Natural killer cell (primary cell): Measurements from ENCODE around the gene ZNF394. TPM values are rescaled to one million over a fixed set of nuclear protein-coding genes. Genes with fewer than 3 reads are reported as not detected.
"Not testable (repeated sequence)": the region's sequence is repeated elsewhere in the genome, so short reads cannot be mapped to it uniquely, and the experiment has no call there.

Experiments
- ATAC-seq, 3 donors: fragments of 150-1000 bp in 2 of 3; fragments of 200-7000 bp in 1 of 3; cut with Tn5 transposase; 1 replicate in 1 of 3; 2 replicates in 2 of 3; pipeline ENCODE4 v1.10.0; 2021; ENCODE audit warnings: mild to moderate bottlenecking in 2 of 3, moderate library complexity in 2 of 3
- DNase-seq, 2 donors: peaks; one replicate each; pipeline versions ENCODE4 v3.0.0 to v3.0.0-alpha.2; 2013 to 2021; ENCODE audit warnings: mixed read lengths in 1 of 2
- H3K27ac ChIP-seq: one replicate; pipeline ENCODE4 v1.5.1; 2013; ENCODE audit warnings: mild to moderate bottlenecking, low read length
- H3K27me3 ChIP-seq: one replicate; pipeline ENCODE4 v1.6.1; 2013; ENCODE audit warnings: low read length; ENCODE audit not compliant: control insufficient read depth, insufficient read depth
- H3K36me3 ChIP-seq: one replicate; pipeline ENCODE4 v1.6.1; 2013; ENCODE audit warnings: low read length; ENCODE audit not compliant: control insufficient read depth, insufficient read depth
- H3K4me1 ChIP-seq: one replicate; pipeline ENCODE4 v1.6.1; 2013; ENCODE audit warnings: low read length; ENCODE audit not compliant: control insufficient read depth, insufficient read depth
- H3K4me3 ChIP-seq: one replicate; pipeline ENCODE4 v1.5.1; 2013; ENCODE audit warnings: low read length
- H3K9me3 ChIP-seq: one replicate; pipeline ENCODE4 v1.6.1; 2013; ENCODE audit warnings: low read length; ENCODE audit not compliant: control insufficient read depth, insufficient read depth
- H3K27ac Mint-ChIP-seq, 2 donors: one replicate each; pipeline ENCODE4 v1.8.0; 2022; ENCODE audit warnings: mild to moderate bottlenecking in 2 of 2, mixed read lengths in 2 of 2, moderate library complexity in 1 of 2
- H3K27me3 Mint-ChIP-seq, 2 donors: one replicate each; pipeline ENCODE4 v1.8.0; 2022; ENCODE audit warnings: low read depth in 2 of 2, mixed read lengths in 2 of 2
- H3K36me3 Mint-ChIP-seq: one replicate; pipeline ENCODE4 v1.8.0; 2022; ENCODE audit warnings: mixed read lengths
- H3K4me1 Mint-ChIP-seq, 2 donors: one replicate each; pipeline ENCODE4 v1.8.0; 2022; ENCODE audit warnings: mixed read lengths in 2 of 2
- H3K4me3 Mint-ChIP-seq: one replicate; pipeline ENCODE4 v1.8.0; 2022; ENCODE audit warnings: mild to moderate bottlenecking, moderate library complexity, mixed read lengths
- H3K9me3 Mint-ChIP-seq, 2 donors: one replicate each; pipeline ENCODE4 v1.8.0; 2022; ENCODE audit warnings: mixed read lengths in 2 of 2
- CTCF ChIP-seq: fragments of 200-600 bp; IDR thresholded peaks from one replicate; pipeline ENCODE4 v1.8.0; 2022; ENCODE audit warnings: antibody characterized with exemption
- WGBS: methylation state at CpG from one replicate; pipeline ENCODE4 v1.1.7; 2013; ENCODE audit warnings: missing lambda C conversion rate; ENCODE audit not compliant: insufficient coverage; 5-methylcytosine and 5-hydroxymethylcytosine counted together
- intact Hi-C: fragments of 100-400 bp; cut with micrococcal nuclease; formaldehyde crosslinking; loops from one replicate; pipeline ENCODE4 v1.14.2; 2022
- total RNA-seq, 4 donors: library from RNA; stranded (reverse); fragments of 120-200 nt in 1 of 4; gene quantifications; one replicate each; pipeline versions ENCODE4 v1.2.3 to v1.2.4, GENCODE V29; 2013 to 2022

Gene ZNF394
- 100 to 1,000 TPM; 188 to 237 (median 215) TPM for total RNA-seq
- 94.4 TPM for total RNA-seq (2013)

- DNase-seq (peak; percentile 85 to 96), ATAC-seq (peak; percentile 43 to 67 (median 51))
- Histone ChIP-seq H3K27ac (peak within 1 kb of the TSS; percentile 96), H3K27me3 (no peaks in the 10 kb centered on the region), H3K4me3 (peak within 1 kb of the TSS; percentile 92), H3K36me3 (peaks cover 17% of the 10 kb centered on the region), H3K4me1 (peaks cover 43% of the 10 kb centered on the region), H3K9me3 (no peaks in the 10 kb centered on the region)
- intact Hi-C loops: loop anchor here (1.0 to 10.0 kb wide), 4 partner anchors 28 to 125 kb away; partner anchors contain the start of genes ARPC1B, FAM200A, ZNF789 and ZSCAN25
- Mint-ChIP-seq H3K4me1 (peaks cover 25 to 29% of the 10 kb centered on the region in 2 donors), H3K27ac (peak within 1 kb of the TSS; percentile 95 to 99), H3K27me3 (no peaks in the 10 kb centered on the region), H3K9me3 (no peaks in the 10 kb centered on the region), H3K4me3 (peak within 1 kb of the TSS; percentile 100), H3K36me3 (no peaks in the 10 kb centered on the region)
- 0% methylated on average over 68 of the region's 68 CpGs for WGBS
- no peak for TF ChIP-seq CTCF
Observed at GRCh38 chr7:99499721-99500636, at the start of gene ZNF394. ZNF394 (minus strand) TSS chr7:99500281; CDS start chr7:99500093, 188 bp downstream.

- peaks cover 20 to 30% of the 10 kb centered on the region in 2 donors for H3K4me1 Mint-ChIP-seq
- H3K4me3 ChIP-seq, H3K4me3 Mint-ChIP-seq, H3K27ac ChIP-seq, H3K27me3 ChIP-seq, H3K27ac Mint-ChIP-seq, H3K27me3 Mint-ChIP-seq, DNase-seq, intact Hi-C loops, H3K9me3 ChIP-seq, H3K4me1 ChIP-seq, ATAC-seq, H3K36me3 Mint-ChIP-seq, H3K9me3 Mint-ChIP-seq: not testable (repeated sequence)
- H3K36me3 ChIP-seq: peaks cover 16% of the 10 kb centered on the region
- WGBS: no CpG with 5 or more reads among the region's 2 CpGs
Observed at GRCh38 chr7:99549545-99549944, 49.5 kb upstream of the ZNF394 start.

GRCh38 chr7:99545308-99545707 lies 45.2 kb upstream of the ZNF394 start:
- DNase-seq: not testable (repeated sequence)

GRCh38 chr7:99543916-99544315 lies 43.8 kb upstream of the ZNF394 start:
- Mint-ChIP-seq H3K27me3 (no peaks in the 10 kb centered on the region), H3K36me3 (peaks cover 13% of the 10 kb centered on the region), H3K4me3 (no peak overlapping the region), H3K27ac (no peak overlapping the region), H3K4me1 (no peaks in the 10 kb centered on the region), H3K9me3 (peaks cover 0 to 3% of the 10 kb centered on the region in 2 donors)
- no peak for TF ChIP-seq CTCF
- H3K36me3 ChIP-seq: peaks cover 10% of the 10 kb centered on the region
- H3K27ac ChIP-seq: no peak overlapping the region
- DNase-seq (no peak), ATAC-seq (no peak)
- no peaks in the 10 kb centered on the region for H3K4me1 ChIP-seq
- WGBS: 96% methylated on average over 6 of the region's 6 CpGs
- H3K4me3 ChIP-seq: no peak overlapping the region
- intact Hi-C loops: no loop called here
- no peaks in the 10 kb centered on the region for H3K27me3 ChIP-seq
- H3K9me3 ChIP-seq: peaks cover 14% of the 10 kb centered on the region

More at GRCh38 chr7:99545308-99545707, 45.2 kb upstream of the ZNF394 start:
- H3K27ac Mint-ChIP-seq, H3K9me3 Mint-ChIP-seq, ATAC-seq, H3K4me1 Mint-ChIP-seq, H3K4me3 ChIP-seq, H3K9me3 ChIP-seq, H3K27ac ChIP-seq, H3K27me3 Mint-ChIP-seq, H3K4me1 ChIP-seq, H3K4me3 Mint-ChIP-seq, H3K27me3 ChIP-seq, H3K36me3 ChIP-seq, intact Hi-C loops: not testable (repeated sequence)
- WGBS: 99% methylated on average over 5 of the region's 5 CpGs
- peaks cover 13% of the 10 kb centered on the region for H3K36me3 Mint-ChIP-seq
